NB4 (cell line): Measurements from ENCODE around the gene TRAPPC12.
A peak's percentile ranks its signal among the peaks of the same experiment; 100 is the strongest.

Experiments
- DNase-seq: peaks from one replicate; pipeline ENCODE4 v3.0.0; 2010; ENCODE audit warnings: low read depth
- H3K4me3 ChIP-seq: one replicate; pipeline ENCODE4 v1.5.1; 2011; ENCODE audit warnings: mild to moderate bottlenecking, low read depth, low read length, moderate library complexity
- CTCF ChIP-seq: IDR thresholded peaks from one replicate; pipeline ENCODE4 v1.5.1; 2012; ENCODE audit warnings: low read depth, low read length
- MAX ChIP-seq: IDR thresholded peaks from 2 replicates; pipeline ENCODE4 v1.6.1; 2011; ENCODE audit warnings: low read depth, low read length
- MYC ChIP-seq: IDR thresholded peaks from 2 replicates; pipeline ENCODE4 v1.6.1; 2011; ENCODE audit warnings: low read depth, low read length
- POLR2A ChIP-seq: IDR thresholded peaks from 2 replicates; pipeline ENCODE4 v1.6.1; 2011; ENCODE audit warnings: mild to moderate bottlenecking; ENCODE audit not compliant: insufficient read length; ENCODE audit errors: extremely low read depth

TRAPPC12 gene

GRCh38 chr2:3519255-3520205 is 140.0 kb downstream of the TRAPPC12 start, which contains the start of gene ADI1:
ADI1 (minus strand) TSS chr2:3519531; CDS start chr2:3519487, 44 bp downstream.
- TF ChIP-seq MAX (peak; percentile 68), MYC (peak; percentile 47), CTCF (no peak), POLR2A (peak; percentile 72)
- peak; percentile 94 for DNase-seq
- peak within 1 kb of the TSS; percentile 93 for H3K4me3 ChIP-seq

GRCh38 chr2:3520591-3520990 is 141.1 kb downstream of the TRAPPC12 start:
- peak overlapping the region; percentile 83 for H3K4me3 ChIP-seq
- TF ChIP-seq CTCF (no peak), MAX (no peak), POLR2A (no peak), MYC (no peak)
- DNase-seq, result no peak

- DNase-seq, result no peak
These were observed 143.5 kb downstream of the TRAPPC12 start for GRCh38 chr2:3522961-3523421.

GRCh38 chr2:3523551-3524041 is 144.1 kb downstream of the TRAPPC12 start:
- DNase-seq, result no peak
- TF ChIP-seq MAX (no peak), POLR2A (no peak), MYC (no peak), CTCF (no peak)
- no peak overlapping the region for H3K4me3 ChIP-seq

More at GRCh38 chr2:3522961-3523421, 143.5 kb downstream of the TRAPPC12 start:
- no peak overlapping the region for H3K4me3 ChIP-seq
- TF ChIP-seq CTCF (no peak), MAX (no peak), POLR2A (no peak), MYC (no peak)

DNA sequence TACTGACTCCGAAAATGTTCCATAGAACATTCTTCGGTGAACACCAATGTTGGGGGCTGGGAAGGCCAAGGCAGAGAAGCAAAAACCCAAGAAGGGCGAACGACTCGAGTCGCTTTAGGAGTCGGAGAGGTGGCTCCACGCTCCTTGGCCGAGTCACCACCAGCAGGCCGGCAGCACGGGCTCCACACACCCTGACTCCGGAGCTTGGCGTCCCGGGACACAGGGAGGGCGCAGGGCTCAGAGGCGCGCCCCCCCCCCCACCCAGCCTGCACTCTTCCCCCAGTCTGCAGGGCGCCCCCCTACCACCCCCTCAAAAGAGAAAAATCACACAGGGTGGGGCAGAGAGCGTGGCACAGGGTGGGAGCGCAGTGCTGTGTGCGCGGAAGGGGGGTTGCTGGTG is 147.4 kb downstream of the TRAPPC12 start:
- H3K4me3 ChIP-seq, result no peak overlapping the region
- no peak for TF ChIP-seq MAX
- TF ChIP-seq POLR2A, result no peak
- no peak for TF ChIP-seq CTCF
- no peak for TF ChIP-seq MYC
- DNase-seq, result no peak
